PC-9 (cell line): Measurements from ENCODE around the gene EDA. TPM values are rescaled to one million over a fixed set of nuclear protein-coding genes. Genes with fewer than 3 reads are reported as not detected.

Experiments used
- BruUV-seq: library from RNA; stranded (reverse); fragments of 400-500 nt; replicated peaks from 2 replicates; lab custom pipeline; 2021; lab: Mats Ljungman, UMichigan
- CTCF ChIA-PET: fragments of 300-600 bp; sonication (Branson Sonifier 250); formaldehyde crosslinking; loops from one replicate; lab custom pipeline; 2022; ENCODE audit warnings: antibody characterized with exemption; lab: Charles Lee
- POLR2A ChIA-PET: fragments of 300-600 bp; sonication (Branson Sonifier 250); formaldehyde crosslinking; loops from one replicate; lab custom pipeline; 2022; ENCODE audit warnings: antibody characterized with exemption; ENCODE audit not compliant: unreplicated experiment; lab: Charles Lee
- DNase-seq, 2 experiments: peaks; one replicate each; pipeline versions ENCODE4 v3.0.0 to v3.0.0-alpha.2; 2015 to 2022; ENCODE audit warnings: mixed read lengths in 1 of 2
- H2AFZ ChIP-seq: fragments of 200-600 bp; sonication (generic); 2 replicates; pipeline ENCODE4 v1.8.1; 2017; ENCODE audit warnings: antibody characterized with exemption
- H3F3A ChIP-seq: fragments of 200-600 bp; sonication (generic); 2 replicates; pipeline ENCODE4 v1.8.1; 2017; ENCODE audit warnings: antibody characterized with exemption, mild to moderate bottlenecking, low read depth; ENCODE audit not compliant: insufficient read depth
- H3K27ac ChIP-seq: fragments of 200-600 bp; sonication (generic); 2 replicates; pipeline ENCODE4 v1.6.1; 2016; ENCODE audit warnings: mixed run types
- H3K27me3 ChIP-seq: fragments of 200-600 bp; sonication (generic); 2 replicates; pipeline ENCODE4 v1.6.1; 2016; ENCODE audit warnings: low read depth, mixed run types; ENCODE audit not compliant: insufficient read depth
- H3K36me3 ChIP-seq: fragments of 200-600 bp; sonication (generic); 2 replicates; pipeline ENCODE4 v1.6.1; 2016; ENCODE audit warnings: low read depth, mixed run types
- H3K4me1 ChIP-seq: fragments of 200-600 bp; sonication (generic); replicated peaks from 2 replicates; pipeline ENCODE4 v1.6.1; 2016; ENCODE audit warnings: mixed run types; ENCODE audit not compliant: insufficient read depth
- H3K4me2 ChIP-seq: fragments of 200-600 bp; sonication (generic); 2 replicates; pipeline ENCODE4 v1.6.1; 2017; ENCODE audit warnings: mixed run types
- H3K4me3 ChIP-seq: fragments of 200-600 bp; sonication (generic); 2 replicates; pipeline ENCODE4 v1.6.1; 2016; ENCODE audit warnings: mixed run types
- H3K79me2 ChIP-seq: fragments of 200-600 bp; sonication (generic); 2 replicates; pipeline ENCODE4 v1.6.1; 2017; ENCODE audit warnings: low read depth, mixed run types
- H3K9me2 ChIP-seq: fragments of 200-600 bp; sonication (generic); 2 replicates; pipeline ENCODE4 v1.8.1; 2017; ENCODE audit warnings: mild to moderate bottlenecking; ENCODE audit not compliant: insufficient read depth
- H3K9me3 ChIP-seq: fragments of 200-600 bp; sonication (generic); 2 replicates; pipeline ENCODE4 v1.8.1; 2016; ENCODE audit warnings: low read depth; ENCODE audit not compliant: insufficient read depth
- H4K20me1 ChIP-seq: fragments of 200-600 bp; sonication (generic); 2 replicates; pipeline ENCODE4 v1.8.1; 2017; ENCODE audit not compliant: insufficient read depth
- CTCF ChIP-seq: fragments of 200-600 bp; sonication (generic); conservative IDR thresholded peaks from 2 replicates; pipeline ENCODE4 v1.6.1; 2017; ENCODE audit warnings: mixed run types, antibody characterized with exemption, mild to moderate bottlenecking, moderate library complexity
- EZH2 ChIP-seq: fragments of 200-600 bp; sonication (generic); IDR thresholded peaks from 2 replicates; pipeline ENCODE4 v1.8.0; 2017; ENCODE audit warnings: antibody characterized with exemption, low read depth
- intact Hi-C: fragments of 100-400 bp; cut with micrococcal nuclease; formaldehyde crosslinking; loops from one replicate; pipeline ENCODE4 v1.10.0; 2022; ENCODE audit not compliant: unreplicated experiment
- total RNA-seq: library from RNA; stranded (reverse); gene quantifications from 2 replicates; pipeline ENCODE4 v1.2.3, GENCODE V29; 2021

The EDA gene
- total RNA-seq, 1 experiment from 2014 or later, result not detected

GRCh38 chrX:70046978-70047377, 431.1 kb downstream of the EDA start:
- no peak overlapping the region for H3K4me2 ChIP-seq
- no TSS peak for BruUV-seq
- H3K9me2 ChIP-seq, result no peaks in the 10 kb centered on the region
- H3K27me3 ChIP-seq, result no peaks in the 10 kb centered on the region
- no peak overlapping the region for H3K4me3 ChIP-seq
- no peaks in the 10 kb centered on the region for H3K79me2 ChIP-seq
- H3F3A ChIP-seq, result no peaks in the 10 kb centered on the region
- H3K36me3 ChIP-seq, result no peaks in the 10 kb centered on the region
- H3K4me1 ChIP-seq, result no peaks in the 10 kb centered on the region
- intact Hi-C loops, result no loop called here
- no peaks in the 10 kb centered on the region for H4K20me1 ChIP-seq
- DNase-seq, result no peak
- CTCF ChIA-PET, result no interaction called here
- POLR2A ChIA-PET, result no interaction called here
- H3K9me3 ChIP-seq, result no peaks in the 10 kb centered on the region
- no peak overlapping the region for H3K27ac ChIP-seq
- TF ChIP-seq CTCF (no peak), EZH2 (no peak)
- no peak overlapping the region for H2AFZ ChIP-seq

DNA sequence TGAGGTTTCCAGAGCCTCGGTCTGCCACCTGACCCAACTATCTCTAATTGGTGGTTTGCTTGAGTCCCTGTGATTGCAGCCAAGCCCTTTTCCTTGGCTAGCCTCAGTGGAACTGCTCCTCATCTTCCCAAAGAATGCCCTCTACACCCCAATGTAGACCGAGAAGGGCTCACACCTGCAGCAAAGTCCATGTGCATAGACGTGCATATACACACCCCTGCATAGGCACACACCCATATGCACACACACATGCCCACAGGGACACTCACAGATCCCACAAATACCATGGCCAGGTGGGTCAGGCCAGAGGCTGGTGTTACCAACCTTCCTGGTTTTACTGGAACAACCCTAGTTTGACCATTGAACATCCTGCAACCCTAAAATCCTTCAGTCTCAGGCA, 433.5 kb downstream of the EDA start:
- Histone ChIP-seq H3K9me3 (no peaks in the 10 kb centered on the region), H3K27ac (no peak overlapping the region), H3K27me3 (peaks cover 5% of the 10 kb centered on the region; the same call in 1 of the 2 replicates), H3K36me3 (no peaks in the 10 kb centered on the region), H3K4me1 (no peaks in the 10 kb centered on the region), H3K9me2 (no peaks in the 10 kb centered on the region), H4K20me1 (no peaks in the 10 kb centered on the region), H3K4me2 (no peak overlapping the region), H2AFZ (no peak overlapping the region), H3K79me2 (no peaks in the 10 kb centered on the region), H3K4me3 (no peak overlapping the region), H3F3A (no peaks in the 10 kb centered on the region)
- POLR2A ChIA-PET, result no interaction called here
- intact Hi-C loops, result no loop called here
- TF ChIP-seq EZH2 (no peak), CTCF (no peak)
- no TSS peak for BruUV-seq
- CTCF ChIA-PET, result no interaction called here
- no peak for DNase-seq

DNA sequence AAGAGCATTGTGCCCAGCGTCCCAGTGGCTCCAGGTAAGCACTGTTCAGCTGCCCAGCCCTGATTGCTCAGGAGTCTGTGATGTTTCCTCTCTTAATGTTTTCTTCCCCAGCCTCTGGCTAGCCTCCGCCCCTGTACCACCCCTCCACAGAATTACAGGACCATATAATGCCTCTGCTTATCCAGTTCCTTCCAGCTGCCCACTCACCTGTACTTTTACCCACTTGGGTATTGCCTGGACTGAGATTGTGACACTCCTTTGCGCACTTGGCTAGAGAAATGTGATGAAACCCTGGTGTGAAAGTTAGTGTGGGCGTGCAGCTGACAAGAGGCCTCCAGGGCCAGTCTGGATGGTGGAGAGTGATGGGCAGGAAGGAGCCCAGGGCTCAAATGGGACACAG, 434.0 kb downstream of the EDA start, which contains the start of gene AWAT2:
Gene AWAT2, minus strand, starts transcription at position 14 of the 400 bp plus-strand sequence. Its CDS starts 6 bp downstream, at position 8.
- H3K4me3 ChIP-seq, result no peak within 1 kb of the TSS
- H3K9me3 ChIP-seq, result no peaks in the 10 kb centered on the region
- no peaks in the 10 kb centered on the region for H3F3A ChIP-seq
- intact Hi-C loops, result no loop called here
- no peak within 1 kb of the TSS for H2AFZ ChIP-seq
- POLR2A ChIA-PET, result no interaction called here
- no peaks in the 10 kb centered on the region for H3K79me2 ChIP-seq
- H4K20me1 ChIP-seq, result no peaks in the 10 kb centered on the region
- CTCF ChIA-PET, result no interaction called here
- no TSS peak for BruUV-seq
- no peaks in the 10 kb centered on the region for H3K9me2 ChIP-seq
- TF ChIP-seq CTCF (no peak), EZH2 (no peak)
- no peaks in the 10 kb centered on the region for H3K36me3 ChIP-seq
- no peaks in the 10 kb centered on the region for H3K4me1 ChIP-seq
- H3K27me3 ChIP-seq, result peaks cover 5% of the 10 kb centered on the region; the same call in 1 of the 2 replicates
- no peak for DNase-seq
- H3K4me2 ChIP-seq, result no peak within 1 kb of the TSS
- no peak within 1 kb of the TSS for H3K27ac ChIP-seq
